Aortic smooth muscle cell (primary cell): Measurements from ENCODE around the gene LAPTM4A. TPM values are rescaled to one million over a fixed set of nuclear protein-coding genes. Genes with fewer than 3 reads are reported as not detected.

ENCODE experiments used
- total RNA-seq: library from RNA; depleted of rRNA; stranded (reverse); fragments of >200 nt; gene quantifications from 2 replicates; pipeline ENCODE4 v1.2.3, GENCODE V29; 2014

Gene LAPTM4A
- 148 and 154 TPM in 2 replicates for total RNA-seq

GRCh38 chr2:20051532-20052228 is at the start of gene LAPTM4A:
LAPTM4A (minus strand) TSS chr2:20051628; CDS start chr2:20051520, 108 bp downstream.

GRCh38 chr2:20012282-20013125 is 38.9 kb downstream of the LAPTM4A start, which contains the start of gene MATN3:
MATN3 (minus strand) TSS chr2:20012668; CDS start chr2:20012631, 37 bp downstream.

GRCh38 chr2:19989667-19990415 is 61.6 kb downstream of the LAPTM4A start, which contains the start of gene WDR35:
WDR35 (minus strand) TSS chr2:19990105; CDS start chr2:19990015, 90 bp downstream.

Other genes starting within 250 kb of the LAPTM4A start
- gene TTC32, start 149.6 kb downstream of the LAPTM4A start, total RNA-seq: 4.8 and 5.8 TPM in 2 replicates
- 14.4 and 15.6 TPM in 2 replicates for gene WDR35, start 61.5 kb downstream of the LAPTM4A start, total RNA-seq
- gene MATN3, start 39.0 kb downstream of the LAPTM4A start, total RNA-seq: 0.26 and 0.44 TPM in 2 replicates
- 4.6 and 5.3 TPM in 2 replicates for gene SDC1, start 173.5 kb upstream of the LAPTM4A start, total RNA-seq